Effector memory CD8-positive, alpha-beta T cell (primary cell): ENCODE data around the gene CLPSL1.

ENCODE experiments used
- ATAC-seq: fragments of 150-1000 bp; cut with Tn5 transposase; replicated peaks from 2 replicates; pipeline ENCODE4 v1.10.0; 2021; ENCODE audit warnings: mild to moderate bottlenecking, moderate library complexity
- DNase-seq, 3 experiments: peaks; one replicate each; pipeline ENCODE4 v3.0.0; 2021
- H3K27ac Mint-ChIP-seq, 2 donors: one replicate each; pipeline ENCODE4 v1.8.0; 2022; ENCODE audit warnings: mild to moderate bottlenecking in 2 of 2, mixed read lengths in 2 of 2, moderate library complexity in 2 of 2
- H3K27me3 Mint-ChIP-seq, 2 donors: one replicate each; pipeline ENCODE4 v1.8.0; 2022; ENCODE audit warnings: mixed read lengths in 2 of 2
- H3K36me3 Mint-ChIP-seq: one replicate; pipeline ENCODE4 v1.8.0; 2022; ENCODE audit warnings: mild to moderate bottlenecking, moderate library complexity, mixed read lengths; ENCODE audit not compliant: insufficient read depth
- H3K4me1 Mint-ChIP-seq, 2 donors: one replicate each; pipeline ENCODE4 v1.8.0; 2022; ENCODE audit warnings: low read depth in 2 of 2, mixed read lengths in 2 of 2
- H3K4me3 Mint-ChIP-seq, 2 donors: one replicate each; pipeline ENCODE4 v1.8.0; 2022; ENCODE audit warnings: mild to moderate bottlenecking in 2 of 2, mixed read lengths in 2 of 2, moderate library complexity in 2 of 2
- H3K9me3 Mint-ChIP-seq, 2 donors: one replicate each; pipeline ENCODE4 v1.8.0; 2022; ENCODE audit warnings: mixed read lengths in 2 of 2

CLPSL1 gene

DNA sequence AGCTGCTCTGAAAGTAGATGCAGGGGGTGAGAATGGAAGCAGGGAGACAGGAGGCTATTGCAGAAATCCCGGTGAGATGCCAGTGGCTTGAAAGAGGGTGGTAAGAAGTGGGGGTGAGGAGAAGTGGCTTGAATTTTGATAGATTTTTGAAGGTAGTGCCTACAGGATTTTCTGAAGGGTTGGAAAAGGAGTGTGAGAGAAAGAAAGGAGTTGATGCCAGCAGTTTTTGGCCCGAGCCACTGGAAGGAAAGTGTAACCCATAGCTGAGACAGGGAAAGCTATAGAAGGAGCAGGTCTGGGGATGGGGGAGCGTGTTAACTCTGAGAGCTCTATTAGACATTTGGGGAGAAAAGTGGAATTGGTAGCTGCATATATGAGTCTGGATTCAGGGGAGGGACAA is 34.3 kb upstream of the CLPSL1 start:
- DNase-seq = no peak
- peaks cover 0 to 3% of the 10 kb centered on the region in 2 donors for H3K9me3 Mint-ChIP-seq
- H3K4me3 Mint-ChIP-seq = no peak overlapping the region
- peaks cover 3% of the 10 kb centered on the region for H3K36me3 Mint-ChIP-seq
- no peak for ATAC-seq
- no peak overlapping the region for H3K27ac Mint-ChIP-seq
- H3K27me3 Mint-ChIP-seq = peaks cover under 1 to 7% of the 10 kb centered on the region in 2 donors
- no peaks in the 10 kb centered on the region for H3K4me1 Mint-ChIP-seq

DNA sequence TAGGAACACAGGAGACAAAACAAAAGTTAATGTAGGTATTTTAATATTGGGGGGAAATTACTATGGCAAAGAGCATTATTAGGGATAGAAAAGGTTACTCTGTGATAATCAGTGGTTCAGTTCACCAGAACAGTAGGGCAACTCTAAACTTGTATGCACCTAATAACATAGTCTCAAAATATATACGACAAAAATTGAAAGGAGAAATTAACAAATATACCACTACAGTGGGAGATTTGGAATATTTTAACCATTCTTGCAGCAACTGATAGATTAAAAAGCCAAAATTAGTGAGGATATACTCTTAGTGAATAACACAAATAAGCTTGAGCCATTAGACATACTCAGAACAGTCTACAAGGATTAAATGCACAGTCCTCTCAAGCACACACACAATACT is 32.9 kb upstream of the CLPSL1 start:
- no peaks in the 10 kb centered on the region for H3K4me1 Mint-ChIP-seq
- no peak overlapping the region for H3K27ac Mint-ChIP-seq
- H3K36me3 Mint-ChIP-seq = peaks cover 3% of the 10 kb centered on the region
- H3K27me3 Mint-ChIP-seq = peaks cover 11 to 14% of the 10 kb centered on the region in 2 donors
- ATAC-seq = no peak
- no peak for DNase-seq
- H3K9me3 Mint-ChIP-seq = peaks cover 0 to 3% of the 10 kb centered on the region in 2 donors
- no peak overlapping the region for H3K4me3 Mint-ChIP-seq

DNA sequence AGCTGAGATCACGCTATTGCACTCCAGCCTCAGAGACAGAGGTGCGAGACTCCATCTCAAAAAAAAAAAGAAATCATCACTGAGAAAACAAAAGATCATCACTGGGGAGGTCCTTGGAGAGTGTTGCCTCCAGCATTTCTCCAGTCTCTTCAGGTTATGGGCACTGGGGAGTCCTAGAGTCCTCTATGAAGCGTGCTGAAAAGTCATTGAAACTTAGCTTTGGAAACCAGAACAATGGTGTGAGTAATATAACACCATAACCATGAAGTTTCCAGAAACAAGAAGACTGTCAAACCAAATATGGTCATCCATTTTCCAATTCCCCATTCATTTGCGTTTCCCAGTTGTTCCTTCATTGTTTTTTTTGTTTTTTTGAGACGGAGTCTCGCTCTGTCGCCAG is 30.3 kb upstream of the CLPSL1 start:
- Mint-ChIP-seq H3K4me3 (no peak overlapping the region), H3K4me1 (no peaks in the 10 kb centered on the region), H3K9me3 (peaks cover 0 to 3% of the 10 kb centered on the region in 2 donors), H3K27me3 (peaks cover 11 to 12% of the 10 kb centered on the region in 2 donors), H3K27ac (no peak overlapping the region), H3K36me3 (no peaks in the 10 kb centered on the region)
- ATAC-seq = no peak
- no peak for DNase-seq

DNA sequence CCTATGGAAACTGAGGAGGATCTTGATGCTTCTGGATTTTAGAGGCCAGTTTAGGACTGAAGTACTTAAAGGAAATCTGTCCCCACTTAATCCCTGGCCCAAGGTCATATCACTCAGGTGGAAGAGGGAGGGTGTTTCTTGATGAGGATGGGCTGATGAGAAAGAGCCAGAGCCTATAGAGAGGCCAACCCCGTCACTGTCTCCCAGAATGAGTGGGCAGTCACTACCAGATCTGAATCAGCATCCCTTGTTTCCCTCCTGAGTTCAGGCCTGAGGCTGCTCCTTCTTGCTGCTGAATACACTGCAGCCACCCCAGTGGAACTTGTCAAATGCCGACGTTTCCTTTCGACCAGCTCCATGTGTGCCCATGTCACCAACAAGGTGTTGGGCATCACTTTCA is 29.2 kb upstream of the CLPSL1 start:
- ATAC-seq = no peak
- peaks cover 11 to 12% of the 10 kb centered on the region in 2 donors for H3K27me3 Mint-ChIP-seq
- no peak for DNase-seq
- no peaks in the 10 kb centered on the region for H3K36me3 Mint-ChIP-seq
- H3K4me3 Mint-ChIP-seq = no peak overlapping the region
- peak overlapping the region; percentile 54 to 65 for H3K27ac Mint-ChIP-seq
- no peaks in the 10 kb centered on the region for H3K4me1 Mint-ChIP-seq
- H3K9me3 Mint-ChIP-seq = peaks cover 0 to 3% of the 10 kb centered on the region in 2 donors

DNA sequence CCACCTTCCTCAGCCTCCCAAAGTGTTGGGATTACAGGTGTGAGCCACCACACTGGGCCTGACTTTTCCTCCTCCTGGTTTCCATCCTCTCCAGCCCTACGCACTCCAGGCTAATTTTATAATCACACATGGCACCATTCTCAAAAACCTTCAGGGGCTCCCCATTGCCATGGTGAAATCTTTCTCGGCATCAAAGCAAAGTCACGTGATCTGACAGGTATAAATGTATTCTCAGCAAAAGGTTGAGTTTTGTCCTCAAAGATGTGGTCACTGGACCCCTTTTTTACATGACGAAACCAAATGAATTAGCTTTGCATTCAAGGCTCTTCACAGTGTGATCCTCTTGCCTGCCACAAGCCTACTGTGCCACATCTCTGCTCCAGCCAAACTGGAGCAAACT is 28.5 kb upstream of the CLPSL1 start:
- Mint-ChIP-seq H3K27ac (peak overlapping the region; percentile 54 to 65), H3K27me3 (peaks cover 14 to 16% of the 10 kb centered on the region in 2 donors), H3K9me3 (peaks cover 0 to 3% of the 10 kb centered on the region in 2 donors), H3K4me3 (no peak overlapping the region), H3K4me1 (no peaks in the 10 kb centered on the region), H3K36me3 (no peaks in the 10 kb centered on the region)
- DNase-seq (no peak), ATAC-seq (no peak)

DNA sequence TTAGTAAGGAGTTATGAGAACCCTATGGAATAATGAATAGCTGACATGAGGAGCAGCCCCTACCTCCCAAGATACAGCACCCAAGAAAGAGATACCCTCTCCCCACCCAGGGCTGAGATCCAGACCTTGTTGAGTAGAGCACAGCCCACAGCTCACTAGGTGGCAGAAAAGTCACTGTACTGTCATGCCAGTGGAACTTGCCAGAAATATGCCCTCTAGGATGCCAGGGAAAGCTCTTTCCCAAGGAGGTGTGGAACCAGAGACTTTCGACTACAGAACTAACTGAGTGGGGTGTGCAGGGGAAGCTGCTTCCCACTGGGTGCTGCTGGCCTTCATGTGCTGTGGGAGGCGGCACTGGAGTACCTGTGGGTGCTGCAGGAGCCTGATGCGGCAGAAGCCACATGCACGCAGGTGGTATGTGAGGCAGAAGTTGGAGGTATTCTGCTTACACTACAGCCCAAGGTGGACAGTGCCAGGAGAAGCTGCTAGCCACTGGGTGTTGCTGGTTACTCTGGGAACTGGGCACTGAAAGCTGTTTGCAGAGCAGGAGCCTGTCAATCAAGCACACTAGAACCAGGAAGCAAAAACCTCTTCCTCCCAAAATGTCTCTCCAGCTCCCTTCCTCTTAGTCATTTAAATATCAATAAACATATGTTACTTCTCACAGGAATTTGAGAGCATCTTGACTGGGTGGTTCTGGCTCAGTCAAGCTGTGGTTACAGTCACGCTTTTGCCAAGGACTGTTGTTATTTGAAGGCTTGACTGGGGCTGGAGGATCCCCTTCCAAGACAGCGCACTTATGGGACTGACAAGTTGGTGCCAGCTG is 26.2 kb upstream of the CLPSL1 start:
- H3K27ac Mint-ChIP-seq = no peak overlapping the region

DNA sequence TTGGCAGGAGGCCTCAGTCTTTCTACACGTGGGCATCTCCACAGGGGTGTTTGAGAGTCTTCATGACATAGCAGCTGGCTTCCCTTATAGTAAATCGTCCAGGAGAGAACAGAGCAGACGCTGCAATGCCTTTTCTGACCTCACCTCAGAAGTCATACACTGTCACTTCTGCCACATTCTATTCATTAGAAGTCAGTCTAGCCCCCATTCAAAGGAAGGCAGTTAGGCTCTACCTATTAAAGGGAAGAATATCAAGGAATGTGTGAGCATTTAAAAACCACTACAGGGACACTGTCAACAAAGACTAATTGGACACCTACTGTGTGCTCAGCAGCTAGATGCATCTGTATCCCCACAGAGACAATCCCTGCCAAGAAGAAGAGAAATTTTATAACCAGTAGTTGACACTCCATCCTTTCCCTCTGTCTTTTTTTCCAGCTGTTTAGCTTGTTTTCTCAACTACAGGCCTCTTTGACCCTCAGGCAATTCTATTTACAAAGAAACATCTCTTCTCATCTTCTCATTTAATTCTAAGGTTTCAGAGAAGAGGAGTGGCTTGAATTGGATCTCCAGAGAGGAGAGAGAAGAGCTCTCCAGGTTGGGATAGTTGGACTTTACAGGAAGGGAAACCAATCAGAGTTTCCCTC is 25.4 kb upstream of the CLPSL1 start:
- Mint-ChIP-seq H3K36me3 (no peaks in the 10 kb centered on the region), H3K4me3 (no peak overlapping the region), H3K27ac (no peak overlapping the region), H3K27me3 (peaks cover 44 to 47% of the 10 kb centered on the region in 2 donors), H3K9me3 (no peaks in the 10 kb centered on the region), H3K4me1 (peaks cover 0 to 2% of the 10 kb centered on the region in 2 donors)
- ATAC-seq = no peak
- no peak for DNase-seq

More for the DNA sequence above, 26.2 kb upstream of the CLPSL1 start:
- no peak for ATAC-seq
- no peak for DNase-seq
- Mint-ChIP-seq H3K9me3 (no peaks in the 10 kb centered on the region), H3K36me3 (no peaks in the 10 kb centered on the region), H3K4me1 (peaks cover 0 to 2% of the 10 kb centered on the region in 2 donors), H3K4me3 (no peak overlapping the region), H3K27me3 (peaks cover 38 to 40% of the 10 kb centered on the region in 2 donors)

DNA sequence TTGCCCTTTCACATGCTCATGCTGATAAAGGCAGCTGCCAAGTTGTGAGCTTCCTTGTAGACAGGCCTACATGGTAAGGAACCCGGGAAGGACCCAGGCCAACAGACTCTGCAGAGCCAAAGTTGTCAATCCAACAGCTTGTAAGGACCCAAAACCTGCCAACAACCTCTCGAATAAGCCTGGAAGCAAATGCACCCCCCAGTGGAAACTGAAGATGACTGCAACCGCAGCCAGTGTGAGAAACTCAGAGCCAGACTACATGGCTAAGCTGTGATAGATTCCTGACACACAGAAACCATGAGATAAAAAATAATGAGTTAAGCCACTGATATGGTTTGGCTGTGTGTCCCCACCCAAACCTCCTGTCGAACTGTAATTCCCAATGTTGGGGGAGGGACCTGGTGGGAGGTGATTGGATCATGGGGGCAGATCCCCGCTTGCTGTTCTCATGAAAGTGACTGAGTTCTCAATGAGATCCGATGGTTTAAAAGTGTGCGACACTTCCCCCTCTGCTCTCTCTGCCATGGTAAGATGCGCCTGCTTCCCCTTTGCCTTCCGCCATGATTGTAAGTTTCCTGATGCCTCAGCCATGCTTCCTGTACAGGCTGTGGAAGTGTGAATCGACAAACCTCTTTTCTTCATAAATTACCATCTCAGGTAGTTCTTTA is 23.2 kb upstream of the CLPSL1 start:
- H3K27ac Mint-ChIP-seq = peak overlapping the region in 1 of 2 donors; percentile 0
- no peak for DNase-seq
- no peak overlapping the region for H3K4me3 Mint-ChIP-seq
- ATAC-seq = peak; percentile 33
- no peaks in the 10 kb centered on the region for H3K36me3 Mint-ChIP-seq
- peaks cover 0 to 2% of the 10 kb centered on the region in 2 donors for H3K4me1 Mint-ChIP-seq
- H3K9me3 Mint-ChIP-seq = no peaks in the 10 kb centered on the region
- H3K27me3 Mint-ChIP-seq = peaks cover 48 to 57% of the 10 kb centered on the region in 2 donors

DNA sequence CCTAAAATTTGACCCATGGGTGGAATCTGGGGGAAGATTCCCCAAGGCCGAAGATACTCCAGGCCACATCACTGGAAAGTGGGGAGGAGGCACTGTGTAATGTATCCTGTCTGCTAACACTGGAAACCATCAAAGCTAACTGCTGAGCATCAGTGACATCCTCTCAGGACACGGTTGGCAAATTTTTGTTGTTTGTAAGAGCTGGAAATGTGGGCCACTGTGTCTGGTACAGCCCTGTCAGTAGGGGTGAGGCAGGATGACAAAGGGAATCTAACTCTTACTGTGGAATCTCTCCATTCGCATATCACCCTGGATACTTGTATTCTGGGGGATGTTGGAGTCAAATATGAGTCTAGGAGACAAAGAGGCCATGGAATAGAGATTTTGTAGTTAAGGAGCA is 21.4 kb upstream of the CLPSL1 start:
- peaks cover 3 to 12% of the 10 kb centered on the region in 2 donors for H3K4me1 Mint-ChIP-seq
- no peak overlapping the region for H3K4me3 Mint-ChIP-seq
- no peak overlapping the region for H3K27ac Mint-ChIP-seq
- no peaks in the 10 kb centered on the region for H3K9me3 Mint-ChIP-seq
- peaks cover 65 to 75% of the 10 kb centered on the region in 2 donors for H3K27me3 Mint-ChIP-seq
- ATAC-seq = no peak
- DNase-seq = no peak
- no peaks in the 10 kb centered on the region for H3K36me3 Mint-ChIP-seq

DNA sequence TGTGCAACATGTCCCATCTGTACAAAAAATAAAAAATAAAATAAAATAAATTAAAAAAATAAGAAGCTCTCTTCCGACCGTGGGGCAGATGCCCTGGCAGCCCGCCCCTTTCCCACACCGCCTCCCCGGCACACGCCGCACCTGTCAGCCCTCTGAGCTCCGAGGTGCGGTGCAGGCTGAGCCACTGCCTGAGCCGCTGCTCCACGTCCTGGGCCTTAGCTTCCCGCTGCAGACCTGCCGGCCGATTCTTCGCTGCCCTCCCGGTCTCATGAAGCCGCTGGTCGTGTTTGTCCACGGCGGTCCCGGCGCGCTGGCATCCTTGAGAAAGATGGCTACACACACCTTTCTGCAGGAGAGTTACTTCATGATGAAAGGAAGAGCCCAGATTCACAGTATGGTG is 15.1 kb upstream of the CLPSL1 start:
- H3K36me3 Mint-ChIP-seq = no peaks in the 10 kb centered on the region
- H3K27me3 Mint-ChIP-seq = peaks cover 36 to 51% of the 10 kb centered on the region in 2 donors
- H3K27ac Mint-ChIP-seq = no peak overlapping the region
- ATAC-seq = no peak
- no peak for DNase-seq
- H3K9me3 Mint-ChIP-seq = no peaks in the 10 kb centered on the region
- H3K4me3 Mint-ChIP-seq = no peak overlapping the region
- H3K4me1 Mint-ChIP-seq = peaks cover 3 to 12% of the 10 kb centered on the region in 2 donors

DNA sequence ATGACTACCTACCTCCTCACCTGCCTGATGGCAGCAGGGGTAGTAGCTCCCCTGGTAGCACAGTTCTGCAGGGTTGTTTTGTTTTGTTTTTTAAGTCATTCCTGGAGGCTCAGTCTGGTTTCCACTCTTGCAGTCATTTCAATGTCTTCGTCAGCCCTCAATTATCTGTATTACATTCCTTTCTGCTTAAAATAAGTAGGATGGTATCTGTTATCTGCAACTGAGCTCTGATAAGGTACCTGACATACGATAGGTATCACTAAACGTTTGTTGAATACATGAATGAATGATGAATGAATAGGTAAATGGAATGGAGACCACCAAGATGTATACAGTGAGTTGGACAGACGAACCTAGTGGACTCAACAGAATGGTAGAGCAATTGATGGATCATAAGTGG is 11.6 kb upstream of the CLPSL1 start:
- DNase-seq (no peak), ATAC-seq (no peak)
- H3K4me1 Mint-ChIP-seq = peaks cover 0 to 4% of the 10 kb centered on the region in 2 donors
- H3K36me3 Mint-ChIP-seq = no peaks in the 10 kb centered on the region
- no peak overlapping the region for H3K4me3 Mint-ChIP-seq
- H3K27ac Mint-ChIP-seq = no peak overlapping the region
- no peaks in the 10 kb centered on the region for H3K9me3 Mint-ChIP-seq
- H3K27me3 Mint-ChIP-seq = peaks cover 19 to 33% of the 10 kb centered on the region in 2 donors

DNA sequence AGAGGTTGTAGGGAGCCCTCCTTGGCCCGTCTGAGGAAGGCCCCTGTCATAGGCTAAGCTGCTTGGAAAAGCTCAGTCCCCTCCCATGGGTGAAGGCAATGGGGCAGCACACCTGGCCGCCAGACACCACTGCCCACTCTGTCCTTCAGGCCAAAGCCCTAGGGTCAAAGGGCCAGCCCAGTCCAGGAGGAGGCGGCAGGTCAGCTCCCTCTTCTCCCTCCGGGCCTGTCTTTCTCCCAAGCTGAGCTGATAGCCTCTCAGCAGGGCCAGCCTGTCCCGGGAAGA is 9.5 kb upstream of the CLPSL1 start:
- no peak for DNase-seq
- peaks cover 0 to 2% of the 10 kb centered on the region in 2 donors for H3K4me1 Mint-ChIP-seq
- peaks cover 18 to 35% of the 10 kb centered on the region in 2 donors for H3K27me3 Mint-ChIP-seq
- no peaks in the 10 kb centered on the region for H3K36me3 Mint-ChIP-seq
- no peak for ATAC-seq
- H3K27ac Mint-ChIP-seq = no peak overlapping the region
- H3K4me3 Mint-ChIP-seq = no peak overlapping the region
- no peaks in the 10 kb centered on the region for H3K9me3 Mint-ChIP-seq

DNA sequence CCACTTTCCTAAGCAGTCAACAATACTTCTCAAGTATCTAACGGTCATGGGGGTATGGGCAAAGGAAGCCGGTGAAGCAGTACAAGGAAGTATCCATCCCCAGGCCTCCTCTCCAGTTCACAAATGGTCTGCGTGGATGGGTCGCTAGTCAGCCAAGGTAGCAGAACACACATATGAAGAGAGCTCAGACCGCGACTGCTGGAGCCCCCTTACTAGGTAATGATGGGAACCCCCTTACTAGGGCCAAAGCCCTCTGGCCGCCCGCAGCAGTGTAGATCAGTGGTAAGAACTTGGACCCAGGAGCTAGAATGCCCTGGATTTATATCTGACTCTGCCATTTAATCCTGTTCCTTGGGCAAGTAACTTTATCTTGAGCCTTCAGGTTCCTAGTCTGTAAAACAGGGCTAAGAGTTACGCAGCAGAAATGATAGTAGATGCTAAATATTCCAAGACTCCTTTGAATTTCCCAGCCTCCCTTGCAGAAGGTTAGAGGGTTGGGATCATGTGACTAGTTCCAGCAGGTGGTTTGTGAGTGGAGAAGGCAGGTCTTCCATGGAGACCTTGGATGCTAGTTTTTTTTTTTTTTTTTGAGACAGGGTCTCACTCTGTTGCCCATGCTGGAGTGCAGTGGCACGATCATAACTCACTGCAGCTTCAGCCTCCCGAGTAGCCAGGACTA is 6.6 kb upstream of the CLPSL1 start:
- H3K4me3 Mint-ChIP-seq = no peak overlapping the region
- peaks cover 7% of the 10 kb centered on the region in 2 donors for H3K4me1 Mint-ChIP-seq
- H3K36me3 Mint-ChIP-seq = no peaks in the 10 kb centered on the region
- H3K27ac Mint-ChIP-seq = no peak overlapping the region
- no peaks in the 10 kb centered on the region for H3K9me3 Mint-ChIP-seq
- peaks cover 29 to 60% of the 10 kb centered on the region in 2 donors for H3K27me3 Mint-ChIP-seq
- DNase-seq (no peak), ATAC-seq (no peak)
